HepG2 (cell line): Measurements from ENCODE around the gene PLK4. TPM values are rescaled to one million over a fixed set of nuclear protein-coding genes. Genes with fewer than 3 reads are reported as not detected.

Experiments
- CEBPG ChIP-seq: IDR thresholded peaks from 2 replicates; pipeline ENCODE4 v1.6.1; 2016
- DR1 ChIP-seq: sonication (generic); formaldehyde crosslinking; IDR thresholded peaks from 2 replicates; pipeline ENCODE4 v1.8.0; 2021; ENCODE audit warnings: mild to moderate bottlenecking, missing genetic modification reagents, inconsistent platforms
- E2F1 ChIP-seq: sonication (generic); formaldehyde crosslinking; IDR thresholded peaks from 2 replicates; pipeline ENCODE4 v1.5.0; 2020; ENCODE audit warnings: missing genetic modification reagents
- FOXM1 ChIP-seq: sonication (generic); formaldehyde crosslinking; IDR thresholded peaks from 2 replicates; pipeline ENCODE4 v1.5.0; 2020; ENCODE audit warnings: missing genetic modification reagents
- KDM3A ChIP-seq: IDR thresholded peaks from 2 replicates; pipeline ENCODE4 v1.6.1; 2018; ENCODE audit warnings: low read depth, missing compliant biosample characterization
- MAFF ChIP-seq: IDR thresholded peaks from 2 replicates; pipeline ENCODE4 v1.6.1; 2011; ENCODE audit warnings: low read depth, low read length, improper control_type of control experiment
- NR2C2 ChIP-seq: sonication (generic); formaldehyde crosslinking; IDR thresholded peaks from 2 replicates; pipeline ENCODE4 v1.4.0; 2020; ENCODE audit warnings: missing genetic modification reagents, mild to moderate bottlenecking, moderate library complexity, borderline replicate concordance
- PAF1 ChIP-seq: IDR thresholded peaks from 2 replicates; pipeline ENCODE4 v1.6.1; 2016; ENCODE audit warnings: missing genetic modification reagents, missing compliant biosample characterization
- PHF21A ChIP-seq: sonication (generic); formaldehyde crosslinking; IDR thresholded peaks from 2 replicates; pipeline ENCODE4 v1.5.0; 2020; ENCODE audit warnings: mild to moderate bottlenecking, missing genetic modification reagents
- REPIN1 ChIP-seq: sonication (generic); formaldehyde crosslinking; IDR thresholded peaks from 2 replicates; pipeline ENCODE4 v1.8.0; 2022; ENCODE audit warnings: missing genetic modification reagents, low read depth, mild to moderate bottlenecking, borderline replicate concordance
- SALL2 ChIP-seq: sonication (generic); formaldehyde crosslinking; IDR thresholded peaks from 2 replicates; pipeline ENCODE4 v1.8.1; 2023; ENCODE audit warnings: mild to moderate bottlenecking, missing genetic modification reagents, inconsistent platforms
- TEAD2 ChIP-seq: sonication (generic); formaldehyde crosslinking; IDR thresholded peaks from 2 replicates; pipeline ENCODE4 v1.9.0; 2021; ENCODE audit warnings: missing genetic modification reagents
- THAP8 ChIP-seq: sonication (generic); formaldehyde crosslinking; IDR thresholded peaks from 2 replicates; pipeline ENCODE4 v1.5.1; 2020; ENCODE audit warnings: missing genetic modification reagents, mild to moderate bottlenecking, borderline replicate concordance
- ZBTB33 ChIP-seq: sonication (generic); formaldehyde crosslinking; IDR thresholded peaks from 2 replicates; pipeline ENCODE4 v1.4.0; 2020; ENCODE audit warnings: missing genetic modification reagents
- ZBTB34 ChIP-seq: sonication (generic); formaldehyde crosslinking; IDR thresholded peaks from 2 replicates; pipeline ENCODE4 v1.8.0; 2022; ENCODE audit warnings: mild to moderate bottlenecking, missing genetic modification reagents
- ZBTB42 ChIP-seq: sonication (generic); formaldehyde crosslinking; IDR thresholded peaks from 2 replicates; pipeline ENCODE4 v1.5.0; 2020; ENCODE audit warnings: mild to moderate bottlenecking, missing genetic modification reagents
- ZBTB7B ChIP-seq: sonication (generic); formaldehyde crosslinking; IDR thresholded peaks from 2 replicates; pipeline ENCODE4 v1.4.0; 2020; ENCODE audit warnings: missing genetic modification reagents
- ZFP91 ChIP-seq: sonication (generic); formaldehyde crosslinking; IDR thresholded peaks from 2 replicates; pipeline ENCODE4 v1.9.0; 2022; ENCODE audit warnings: missing genetic modification reagents, mild to moderate bottlenecking, borderline replicate concordance
- ZMYM4 ChIP-seq: sonication (generic); formaldehyde crosslinking; IDR thresholded peaks from 2 replicates; pipeline ENCODE4 v1.8.1; 2023; ENCODE audit warnings: mild to moderate bottlenecking, missing genetic modification reagents
- ZNF124 ChIP-seq: sonication (generic); formaldehyde crosslinking; IDR thresholded peaks from 2 replicates; pipeline ENCODE4 v1.4.0; 2020; ENCODE audit warnings: missing genetic modification reagents
- ZNF556 ChIP-seq: sonication (generic); formaldehyde crosslinking; IDR thresholded peaks from 2 replicates; pipeline ENCODE4 v1.4.0; 2020; ENCODE audit warnings: mild to moderate bottlenecking, missing genetic modification reagents, borderline replicate concordance
- ZNF577 ChIP-seq: sonication (generic); formaldehyde crosslinking; IDR thresholded peaks from 2 replicates; pipeline ENCODE4 v1.4.0; 2020; ENCODE audit warnings: mild to moderate bottlenecking, low read depth, missing genetic modification reagents, borderline replicate concordance
- polyA plus RNA-seq, 8 experiments: library from polyadenylated mRNA; depleted of rRNA in 3 of 8; stranded (reverse) in 7 of 8; unstranded in 1 of 8; fragments of >200 nt; fragmentation: Illumina TruSeq in 4 of 8; extraction: Trizol in 4 of 8; gene quantifications; 2 replicates each; pipeline versions ENCODE4 v1.2.1 to v1.2.3, GENCODE V29; 2011 to 2016; ENCODE audit warnings: low read depth in 4 of 8, missing spikeins in 1 of 8, mixed read lengths in 1 of 8; ENCODE audit not compliant: insufficient read depth in 1 of 8
- total RNA-seq, 5 experiments: library from RNA; depleted of rRNA; stranded (reverse); fragments of >200 nt; fragmentation: Illumina TruSeq; extraction: Trizol; gene quantifications; 2 replicates each; pipeline ENCODE4 v1.2.3, GENCODE V29; 2016; ENCODE audit warnings: low read depth in 1 of 5

PLK4 gene
- total and polyA plus RNA-seq, 2 of the 13 experiments (the other 11 are each of a cell fraction or from before 2014, with no cell fraction given), result 22.4 to 46.1 TPM

- no peak for TF ChIP-seq ZBTB33 (CRISPR knock-in tag)
- no peak; the same call in 1 of the 2 replicates for TF ChIP-seq THAP8 (CRISPR knock-in tag)
- TF ChIP-seq ZBTB7B (CRISPR knock-in tag), result peak; percentile 37; the same call in 1 of the 2 replicates
- no peak; the same call in 1 of the 2 replicates for TF ChIP-seq KDM3A (CRISPR knock-in tag)
- no peak for TF ChIP-seq TEAD2 (CRISPR knock-in tag)
- 0 out of 2 replicates have a peak, but pooled peaks have one; percentile 63 for TF ChIP-seq ZBTB34
- peak; percentile 52; the same call in 1 of the 2 replicates for TF ChIP-seq SALL2
- no peak; the same call in 1 of the 2 replicates for TF ChIP-seq NR2C2 (CRISPR knock-in tag)
- peak; percentile 92 for TF ChIP-seq E2F1 (CRISPR knock-in tag)
- peak; percentile 72 for TF ChIP-seq PHF21A
- TF ChIP-seq ZBTB42, result no peak
- TF ChIP-seq MAFF, result no peak
- peak; percentile 86 for TF ChIP-seq DR1 (CRISPR knock-in tag)
- TF ChIP-seq ZNF556 (CRISPR knock-in tag), result peak; percentile 63
- TF ChIP-seq FOXM1 (CRISPR knock-in tag), result no peak
- TF ChIP-seq ZNF124, result 0 out of 2 replicates have a peak, but pooled peaks have one; percentile 13
- TF ChIP-seq PAF1, result no peak
- TF ChIP-seq REPIN1 (CRISPR knock-in tag), result peak; percentile 77; the same call in 1 of the 2 replicates
- TF ChIP-seq ZMYM4, result peak; percentile 92
- TF ChIP-seq ZNF577 (CRISPR knock-in tag), result no peak
- TF ChIP-seq ZFP91 (CRISPR knock-in tag), result peak; percentile 85
- TF ChIP-seq CEBPG, result peak; percentile 67
Measured at GRCh38 chr4:127880763-127881562, at the start of gene PLK4 (continued).
